ENCODE results near the gene HES1.
"Not testable (repeated sequence)": the region's sequence is repeated elsewhere in the genome, so short reads cannot be mapped to it uniquely, and the experiment has no call there.

The HES1 gene

GRCh38 chr3:194140520-194141414 is 4.8 kb downstream of the HES1 start:
- peak in 15 of 56 donors; percentile 19 to 61 (median 42) for DNase-seq

- DNase-seq = peak in 54 of 56 donors; percentile 19 to 90 (median 72)
Observed at GRCh38 chr3:194141415-194142155, 5.6 kb downstream of the HES1 start.

- peak in 1 of 56 donors; percentile 10 for DNase-seq
Observed at GRCh38 chr3:194142156-194142910, 6.4 kb downstream of the HES1 start.

GRCh38 chr3:194145702-194146101 is 9.8 kb downstream of the HES1 start:
- no peak for DNase-seq

- DNase-seq = no peak
Observed at GRCh38 chr3:194147679-194148078, 11.7 kb downstream of the HES1 start.

GRCh38 chr3:194148383-194148782 is 12.4 kb downstream of the HES1 start:
- peak in 24 of 56 donors; percentile 11 to 59 (median 26) for DNase-seq

GRCh38 chr3:194150252-194150934 is 14.4 kb downstream of the HES1 start:
- DNase-seq = no peak

- not testable (repeated sequence) for DNase-seq
Observed at GRCh38 chr3:194150935-194151302, 15.0 kb downstream of the HES1 start.

- DNase-seq = no peak
Observed at GRCh38 chr3:194154346-194154745, 18.4 kb downstream of the HES1 start.

- no peak for DNase-seq
Observed at GRCh38 chr3:194156095-194156494, 20.1 kb downstream of the HES1 start.

GRCh38 chr3:194158942-194159439 is 23.0 kb downstream of the HES1 start:
- no peak for DNase-seq

GRCh38 chr3:194160158-194160557 is 24.2 kb downstream of the HES1 start:
- DNase-seq = no peak

- peak in 2 of 56 donors; percentile 2 to 18 for DNase-seq
Observed at GRCh38 chr3:194161131-194162045, 25.4 kb downstream of the HES1 start.

- no peak for DNase-seq
Observed at GRCh38 chr3:194162070-194162678, 26.2 kb downstream of the HES1 start.

- no peak for DNase-seq
Observed at GRCh38 chr3:194162817-194163584, 27.1 kb downstream of the HES1 start.

- no peak for DNase-seq
Observed at GRCh38 chr3:194163697-194164096, 27.7 kb downstream of the HES1 start.

GRCh38 chr3:194164861-194165260 is 28.9 kb downstream of the HES1 start:
- DNase-seq = no peak

- DNase-seq = no peak
Observed at GRCh38 chr3:194165271-194166018, 29.5 kb downstream of the HES1 start.
